ENCODE data around the gene ABCG2. TPM values are rescaled to one million over a fixed set of nuclear protein-coding genes. Genes with fewer than 3 reads are reported as not detected.

ABCG2 gene
- polyA plus RNA-seq, 1 donor (not counting 4 experiments of a cell fraction or from before 2014, with no cell fraction given): 5.3 TPM

- H3K79me2 ChIP-seq (ENCODE audit: control insufficient read depth, insufficient read depth, low read length): no peaks in the 10 kb centered on the region
- no peaks in the 10 kb centered on the region for H3K27me3 ChIP-seq (ENCODE audit: control insufficient read depth, extremely low read depth, insufficient read depth, low read length)
- DNase-seq (ENCODE audit: low read depth, low spot score) (no peak), FAIRE-seq (no peak)
- dilution Hi-C loops (cut with MboI; ENCODE audit: extremely low pct_ligation_motif_present, low sequenced_read_pairs): no loop called here
- no peak overlapping the region for H2AFZ ChIP-seq (ENCODE audit: control insufficient read depth, low read length)
- peaks cover 15% of the 10 kb centered on the region for H3K4me1 ChIP-seq (ENCODE audit: control insufficient read depth, extremely low read depth, insufficient read depth, low read length)
- no peak overlapping the region for H3K4me3 ChIP-seq (ENCODE audit: control insufficient read depth in 2 of 3, extremely low read depth in 1 of 3, insufficient read depth in 2 of 3, low read depth in 1 of 3, low read length in 3 of 3)
- no peak overlapping the region for H3K4me2 ChIP-seq (ENCODE audit: control insufficient read depth, extremely low read depth, insufficient read depth, low read depth, low read length)
- H3K9me1 ChIP-seq (ENCODE audit: control insufficient read depth, extremely low read depth, insufficient read depth, low read length): no peaks in the 10 kb centered on the region
- no peaks in the 10 kb centered on the region for H3K9me3 ChIP-seq (ENCODE audit: control insufficient read depth, low read depth, low read length)
- no peak overlapping the region for H3K9ac ChIP-seq (ENCODE audit: control insufficient read depth, extremely low read depth, insufficient read depth, low read length)
- H3K27ac ChIP-seq (ENCODE audit: control insufficient read depth, insufficient read depth, low read length): no peak overlapping the region
- no peaks in the 10 kb centered on the region for H3K36me3 ChIP-seq (ENCODE audit: control insufficient read depth in 2 of 2, extremely low read depth in 1 of 2, insufficient read depth in 2 of 2, low read length in 2 of 2)
- no peaks in the 10 kb centered on the region for H4K20me1 ChIP-seq (ENCODE audit: control insufficient read depth, extremely low read depth, insufficient read depth, low read length)
- TF ChIP-seq EZH2 (IDR thresholded peaks at IDR 0.05; ENCODE audit: low read length): no peak
- TF ChIP-seq, protein P1, sequence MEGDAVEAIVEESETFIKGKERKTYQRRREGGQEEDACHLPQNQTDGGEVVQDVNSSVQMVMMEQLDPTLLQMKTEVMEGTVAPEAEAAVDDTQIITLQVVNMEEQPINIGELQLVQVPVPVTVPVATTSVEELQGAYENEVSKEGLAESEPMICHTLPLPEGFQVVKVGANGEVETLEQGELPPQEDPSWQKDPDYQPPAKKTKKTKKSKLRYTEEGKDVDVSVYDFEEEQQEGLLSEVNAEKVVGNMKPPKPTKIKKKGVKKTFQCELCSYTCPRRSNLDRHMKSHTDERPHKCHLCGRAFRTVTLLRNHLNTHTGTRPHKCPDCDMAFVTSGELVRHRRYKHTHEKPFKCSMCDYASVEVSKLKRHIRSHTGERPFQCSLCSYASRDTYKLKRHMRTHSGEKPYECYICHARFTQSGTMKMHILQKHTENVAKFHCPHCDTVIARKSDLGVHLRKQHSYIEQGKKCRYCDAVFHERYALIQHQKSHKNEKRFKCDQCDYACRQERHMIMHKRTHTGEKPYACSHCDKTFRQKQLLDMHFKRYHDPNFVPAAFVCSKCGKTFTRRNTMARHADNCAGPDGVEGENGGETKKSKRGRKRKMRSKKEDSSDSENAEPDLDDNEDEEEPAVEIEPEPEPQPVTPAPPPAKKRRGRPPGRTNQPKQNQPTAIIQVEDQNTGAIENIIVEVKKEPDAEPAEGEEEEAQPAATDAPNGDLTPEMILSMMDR (optimal IDR thresholded peaks at IDR 0.05 in 1 of 3, IDR thresholded peaks at IDR 0.05 in 1 of 3, conservative IDR thresholded peaks at IDR 0.05 in 1 of 3; ENCODE audit: extremely low read depth in 1 of 3, insufficient read depth in 2 of 3, low read length in 3 of 3): no peak
Observed at GRCh38 chr4:88136249-88136648, 22.2 kb downstream of the ABCG2 start.

DNA sequence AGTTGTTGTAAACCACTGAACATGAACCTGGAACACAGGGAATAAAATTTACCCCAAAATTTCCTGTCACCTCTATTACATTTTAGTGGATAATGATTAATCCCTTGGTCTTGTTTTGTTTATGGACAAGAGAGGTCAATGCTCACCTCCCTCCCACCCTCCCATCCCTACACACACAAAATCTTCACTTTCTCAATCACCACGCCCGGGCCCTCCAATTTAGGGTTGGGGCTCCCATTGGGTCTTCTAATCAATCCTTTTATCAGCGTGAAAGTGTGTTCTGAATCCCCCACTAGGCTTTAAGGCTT is 23.1 kb downstream of the ABCG2 start:
- dilution Hi-C loops (cut with MboI; ENCODE audit: extremely low pct_ligation_motif_present, low sequenced_read_pairs): no loop called here

More for the DNA sequence above, 23.1 kb downstream of the ABCG2 start:
- Histone ChIP-seq H3K4me3 (ENCODE audit: control insufficient read depth in 2 of 3, extremely low read depth in 1 of 3, insufficient read depth in 2 of 3, low read depth in 1 of 3, low read length in 3 of 3) (no peak overlapping the region), H3K9me1 (ENCODE audit: control insufficient read depth, extremely low read depth, insufficient read depth, low read length) (no peaks in the 10 kb centered on the region), H3K27me3 (ENCODE audit: control insufficient read depth, extremely low read depth, insufficient read depth, low read length) (no peaks in the 10 kb centered on the region), H3K4me1 (ENCODE audit: control insufficient read depth, extremely low read depth, insufficient read depth, low read length) (peaks cover 12% of the 10 kb centered on the region), H3K9me3 (ENCODE audit: control insufficient read depth, low read depth, low read length) (no peaks in the 10 kb centered on the region), H2AFZ (ENCODE audit: control insufficient read depth, low read length) (no peak overlapping the region), H3K4me2 (ENCODE audit: control insufficient read depth, extremely low read depth, insufficient read depth, low read depth, low read length) (no peak overlapping the region), H4K20me1 (ENCODE audit: control insufficient read depth, extremely low read depth, insufficient read depth, low read length) (no peaks in the 10 kb centered on the region), H3K79me2 (ENCODE audit: control insufficient read depth, insufficient read depth, low read length) (no peaks in the 10 kb centered on the region), H3K36me3 (ENCODE audit: control insufficient read depth in 2 of 2, extremely low read depth in 1 of 2, insufficient read depth in 2 of 2, low read length in 2 of 2) (no peaks in the 10 kb centered on the region), H3K27ac (ENCODE audit: control insufficient read depth, insufficient read depth, low read length) (no peak overlapping the region), H3K9ac (ENCODE audit: control insufficient read depth, extremely low read depth, insufficient read depth, low read length) (no peak overlapping the region)
- FAIRE-seq: no peak
- TF ChIP-seq, protein P1 (optimal IDR thresholded peaks at IDR 0.05 in 1 of 3, IDR thresholded peaks at IDR 0.05 in 1 of 3, conservative IDR thresholded peaks at IDR 0.05 in 1 of 3; ENCODE audit: extremely low read depth in 1 of 3, insufficient read depth in 2 of 3, low read length in 3 of 3): no peak
- no peak for TF ChIP-seq EZH2 (IDR thresholded peaks at IDR 0.05; ENCODE audit: low read length)
- no peak for DNase-seq (ENCODE audit: low read depth, low spot score)

Data from keratinocyte (primary cell).